ENCODE measurements around the gene IL17RB. TPM values are rescaled to one million over a fixed set of nuclear protein-coding genes. Genes with fewer than 3 reads are reported as not detected.

IL17RB gene
- total and polyA plus RNA-seq, 12 donors: 0.16 to 7.7 (median 0.67) TPM; not detected in 2

DNA sequence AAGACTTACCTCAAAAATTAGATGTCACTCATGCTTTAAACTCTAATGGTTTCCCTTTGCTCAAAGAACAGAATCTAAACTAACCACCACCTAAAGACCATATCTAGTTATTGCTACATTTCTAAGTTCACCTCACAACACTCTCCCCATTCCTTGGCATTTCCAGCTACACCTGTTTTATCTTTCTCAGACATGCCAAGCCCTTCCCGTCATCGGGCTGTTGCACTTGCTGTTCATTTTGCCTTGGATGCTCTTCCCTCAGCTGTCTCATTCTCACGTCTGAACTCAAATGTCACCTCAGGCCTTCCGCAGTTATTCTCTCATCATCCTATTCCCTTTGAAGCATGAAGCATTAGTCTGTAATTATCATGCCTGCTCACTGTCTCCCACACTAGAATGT lies 36.6 kb downstream of the IL17RB start:
- WGBS, 2 donors: 84 to 88% methylated on average over 4 of the region's 4 CpGs
- intact Hi-C loops (cut with DNase I): no loop called here

DNA sequence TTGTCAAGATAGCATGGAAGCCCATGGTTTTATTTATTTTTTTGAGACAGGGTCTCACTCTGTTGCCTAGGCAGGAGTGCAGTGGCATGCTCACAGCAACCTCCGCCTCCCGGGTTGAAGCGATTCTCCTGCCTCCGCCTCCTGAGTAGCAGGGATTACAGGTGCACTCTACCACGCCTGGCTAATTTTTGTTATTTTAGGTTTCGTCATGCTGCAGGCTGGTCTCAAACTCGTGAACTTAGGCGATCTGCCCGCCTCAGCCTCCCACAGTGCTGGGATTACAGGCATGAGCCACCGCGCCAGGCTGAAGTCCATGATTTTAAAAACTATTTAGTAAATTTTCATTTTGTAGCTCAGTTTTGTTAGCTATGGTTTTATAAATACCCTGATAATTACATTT lies 38.3 kb downstream of the IL17RB start:
- intact Hi-C loops (cut with DNase I): no loop called here
- Histone ChIP-seq H3K4me1 (peaks cover 0 to 40% (median 32%) of the 10 kb centered on the region in 9 donors), H3K4me3 (no peak overlapping the region), H3K27me3 (no peaks in the 10 kb centered on the region), H3K9me3 (no peaks in the 10 kb centered on the region), H3K36me3 (peaks cover 0 to 59% (median 30%) of the 10 kb centered on the region in 9 donors), H3K27ac (no peak overlapping the region)
- TF ChIP-seq, protein P1, sequence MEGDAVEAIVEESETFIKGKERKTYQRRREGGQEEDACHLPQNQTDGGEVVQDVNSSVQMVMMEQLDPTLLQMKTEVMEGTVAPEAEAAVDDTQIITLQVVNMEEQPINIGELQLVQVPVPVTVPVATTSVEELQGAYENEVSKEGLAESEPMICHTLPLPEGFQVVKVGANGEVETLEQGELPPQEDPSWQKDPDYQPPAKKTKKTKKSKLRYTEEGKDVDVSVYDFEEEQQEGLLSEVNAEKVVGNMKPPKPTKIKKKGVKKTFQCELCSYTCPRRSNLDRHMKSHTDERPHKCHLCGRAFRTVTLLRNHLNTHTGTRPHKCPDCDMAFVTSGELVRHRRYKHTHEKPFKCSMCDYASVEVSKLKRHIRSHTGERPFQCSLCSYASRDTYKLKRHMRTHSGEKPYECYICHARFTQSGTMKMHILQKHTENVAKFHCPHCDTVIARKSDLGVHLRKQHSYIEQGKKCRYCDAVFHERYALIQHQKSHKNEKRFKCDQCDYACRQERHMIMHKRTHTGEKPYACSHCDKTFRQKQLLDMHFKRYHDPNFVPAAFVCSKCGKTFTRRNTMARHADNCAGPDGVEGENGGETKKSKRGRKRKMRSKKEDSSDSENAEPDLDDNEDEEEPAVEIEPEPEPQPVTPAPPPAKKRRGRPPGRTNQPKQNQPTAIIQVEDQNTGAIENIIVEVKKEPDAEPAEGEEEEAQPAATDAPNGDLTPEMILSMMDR (IDR thresholded peaks at IDR 0.05): no peak
- DNase-seq: no peak
- WGBS, 2 donors: 93 to 97% methylated on average over 11 of the region's 11 CpGs
- no peak for ATAC-seq

More for the DNA sequence above, 36.6 kb downstream of the IL17RB start:
- Histone ChIP-seq H3K4me3 (no peak overlapping the region), H3K36me3 (peaks cover 0 to 71% (median 44%) of the 10 kb centered on the region in 9 donors), H3K4me1 (peaks cover 0 to 26% (median 19%) of the 10 kb centered on the region in 9 donors), H3K27me3 (no peaks in the 10 kb centered on the region), H3K27ac (no peak overlapping the region), H3K9me3 (no peaks in the 10 kb centered on the region)
- no peak for ATAC-seq
- DNase-seq: no peak
- TF ChIP-seq, protein P1 (IDR thresholded peaks at IDR 0.05): no peak

DNA sequence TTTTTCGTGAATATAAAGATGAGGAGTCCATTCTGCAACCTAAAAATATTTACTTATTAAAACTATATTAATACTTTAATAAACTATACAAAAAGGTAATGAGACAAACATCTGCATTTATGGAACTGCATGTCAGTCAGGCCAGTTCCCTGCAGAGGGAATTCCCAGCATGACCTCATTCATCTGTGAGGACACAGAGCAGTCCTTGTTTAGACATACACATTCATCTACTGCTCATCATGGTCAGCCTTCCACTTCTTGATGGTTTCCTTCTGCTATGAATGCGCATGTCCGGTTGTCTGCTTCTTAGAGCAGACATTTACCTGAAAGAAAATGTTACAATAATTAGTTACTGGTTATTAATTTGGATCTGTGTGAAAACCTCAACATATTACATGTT lies 38.9 kb downstream of the IL17RB start:
- ATAC-seq (no peak), DNase-seq (no peak)
- TF ChIP-seq, protein P1 (IDR thresholded peaks at IDR 0.05): no peak
- Histone ChIP-seq H3K27me3 (no peaks in the 10 kb centered on the region), H3K9me3 (no peaks in the 10 kb centered on the region), H3K4me1 (peaks cover 0 to 40% (median 34%) of the 10 kb centered on the region in 9 donors), H3K4me3 (no peak overlapping the region), H3K27ac (no peak overlapping the region), H3K36me3 (peaks cover 0 to 53% (median 28%) of the 10 kb centered on the region in 9 donors)
- 87 to 90% methylated on average over 3 of the region's 3 CpGs for WGBS, 2 donors
- intact Hi-C loops (cut with DNase I): no loop called here

DNA sequence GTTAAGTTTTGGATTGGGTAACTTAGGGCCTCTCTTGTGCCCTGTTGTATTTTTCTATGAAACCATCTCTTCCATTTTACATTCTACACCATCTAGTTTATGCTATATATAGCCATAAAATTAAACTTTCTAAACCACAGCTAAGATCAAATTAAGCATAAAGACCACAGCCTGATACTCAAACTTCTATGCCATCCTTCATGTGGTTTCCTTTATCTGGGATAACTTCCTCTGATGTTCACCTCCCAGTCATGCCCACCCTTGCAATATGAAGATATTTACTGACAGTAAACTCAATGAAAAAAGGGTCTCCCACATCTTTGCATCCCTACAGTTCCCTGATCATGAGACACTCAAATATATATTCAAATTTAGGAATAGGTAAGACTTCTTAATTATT lies 41.1 kb downstream of the IL17RB start:
- DNase-seq (no peak), ATAC-seq (no peak)
- H3K4me1 ChIP-seq: peaks cover 0 to 38% (median 32%) of the 10 kb centered on the region in 9 donors
- no peaks in the 10 kb centered on the region for H3K27me3 ChIP-seq
- TF ChIP-seq, protein P1 (IDR thresholded peaks at IDR 0.05): no peak
- no peak overlapping the region for H3K27ac ChIP-seq
- H3K36me3 ChIP-seq: peaks cover 0 to 53% (median 28%) of the 10 kb centered on the region in 9 donors
- no peak overlapping the region for H3K4me3 ChIP-seq
- H3K9me3 ChIP-seq: no peaks in the 10 kb centered on the region
- intact Hi-C loops (cut with DNase I): no loop called here

Measured in heart right ventricle (tissue), 16 donors.